ENCODE results near the gene WDR53.

WDR53 gene

GRCh38 chr3:196506687-196507086 lies 61.7 kb downstream of the WDR53 start:
- FAIRE-seq (no peak), DNase-seq (ENCODE audit: insufficient read length, low spot score) (no peak)

GRCh38 chr3:196504556-196504955 lies 63.8 kb downstream of the WDR53 start:
- no peak for DNase-seq (ENCODE audit: insufficient read length, low spot score)
- no peak for FAIRE-seq
- no peak for TF ChIP-seq CTCF (IDR thresholded peaks at IDR 0.05; ENCODE audit: insufficient read depth, missing control alignments)

More at GRCh38 chr3:196506687-196507086, 61.7 kb downstream of the WDR53 start:
- TF ChIP-seq CTCF (IDR thresholded peaks at IDR 0.05; ENCODE audit: insufficient read depth, missing control alignments), result no peak

Measured in D721Med (cell line).